B cell (primary cell): ENCODE data around the gene PSMG3.

Experiments used
- EZH2 ChIP-seq: IDR thresholded peaks from 2 replicates; pipeline ENCODE4 v1.6.1; 2012; ENCODE audit warnings: borderline replicate concordance, low read depth, mild to moderate bottlenecking, moderate library complexity, low read length; ENCODE audit not compliant: insufficient read depth, poor library complexity, severe bottlenecking
- TF ChIP-seq, protein P1 (sequence below): fragments of 200-600 bp; IDR thresholded peaks from one replicate; pipeline ENCODE4 v1.8.0; 2022; ENCODE audit warnings: antibody characterized with exemption, mild to moderate bottlenecking

DNA sequence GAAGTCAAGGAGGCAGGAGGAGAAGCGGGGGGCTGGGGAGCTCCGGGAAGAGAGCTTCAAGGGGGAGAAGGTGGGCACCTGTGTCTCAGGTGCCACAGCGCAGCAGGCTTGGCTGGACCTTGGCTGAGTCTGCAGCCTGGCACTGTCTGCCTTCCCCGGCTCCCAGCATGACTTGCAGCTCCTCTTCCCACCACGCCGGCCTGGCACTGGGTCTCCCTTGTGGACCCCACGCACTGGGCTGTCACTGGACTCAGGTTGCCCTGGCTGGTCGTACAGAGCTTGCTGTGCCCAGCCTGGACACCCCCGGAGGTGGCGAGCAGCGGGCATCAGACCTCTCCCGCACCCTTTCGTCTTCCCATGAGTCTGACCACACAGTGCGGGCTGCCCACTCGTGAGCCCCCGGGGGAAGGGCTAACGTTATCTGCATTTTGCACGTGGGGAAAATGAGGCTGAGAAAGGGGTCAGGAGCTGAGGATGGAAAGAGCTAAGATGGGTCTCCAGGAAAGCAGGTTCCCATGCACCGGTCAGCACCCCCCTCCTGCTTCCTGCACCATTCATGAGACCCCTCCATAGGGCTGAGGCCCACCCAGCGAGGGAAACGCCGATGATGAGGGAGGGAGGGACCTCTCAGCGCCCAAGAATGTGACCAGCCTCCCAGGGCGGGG is 40.3 kb upstream of the PSMG3 start:
- TF ChIP-seq, protein P1, sequence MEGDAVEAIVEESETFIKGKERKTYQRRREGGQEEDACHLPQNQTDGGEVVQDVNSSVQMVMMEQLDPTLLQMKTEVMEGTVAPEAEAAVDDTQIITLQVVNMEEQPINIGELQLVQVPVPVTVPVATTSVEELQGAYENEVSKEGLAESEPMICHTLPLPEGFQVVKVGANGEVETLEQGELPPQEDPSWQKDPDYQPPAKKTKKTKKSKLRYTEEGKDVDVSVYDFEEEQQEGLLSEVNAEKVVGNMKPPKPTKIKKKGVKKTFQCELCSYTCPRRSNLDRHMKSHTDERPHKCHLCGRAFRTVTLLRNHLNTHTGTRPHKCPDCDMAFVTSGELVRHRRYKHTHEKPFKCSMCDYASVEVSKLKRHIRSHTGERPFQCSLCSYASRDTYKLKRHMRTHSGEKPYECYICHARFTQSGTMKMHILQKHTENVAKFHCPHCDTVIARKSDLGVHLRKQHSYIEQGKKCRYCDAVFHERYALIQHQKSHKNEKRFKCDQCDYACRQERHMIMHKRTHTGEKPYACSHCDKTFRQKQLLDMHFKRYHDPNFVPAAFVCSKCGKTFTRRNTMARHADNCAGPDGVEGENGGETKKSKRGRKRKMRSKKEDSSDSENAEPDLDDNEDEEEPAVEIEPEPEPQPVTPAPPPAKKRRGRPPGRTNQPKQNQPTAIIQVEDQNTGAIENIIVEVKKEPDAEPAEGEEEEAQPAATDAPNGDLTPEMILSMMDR, result no peak
- TF ChIP-seq EZH2, result no peak
